SK-N-SH treated with all-trans-retinoic acid at 6 μM for 48 hours (cell line): ENCODE measurements around the gene AKAP13.

Experiments used
- ARNTL ChIP-seq: fragments of 450-650 bp; formaldehyde crosslinking; IDR thresholded peaks from 2 replicates; pipeline ENCODE4 v1.5.0; 2020; ENCODE audit warnings: low read depth, mild to moderate bottlenecking, moderate library complexity, borderline replicate concordance
- CSRNP3 ChIP-seq: fragments of 250-450 bp; sonication (Bioruptor Pico); IDR thresholded peaks from 2 replicates; pipeline ENCODE4 v1.5.1; 2021; ENCODE audit warnings: mild to moderate bottlenecking, moderate library complexity
- RARB ChIP-seq: fragments of 250-450 bp; sonication (Bioruptor Pico); IDR thresholded peaks from 2 replicates; pipeline ENCODE4 v1.8.0; 2021; ENCODE audit warnings: mild to moderate bottlenecking, moderate library complexity
- TCF4 ChIP-seq: fragments of 250-450 bp; sonication (Bioruptor Pico); IDR thresholded peaks from 2 replicates; pipeline ENCODE4 v1.8.0; 2021; ENCODE audit warnings: mild to moderate bottlenecking, moderate library complexity, borderline replicate concordance
- TOX ChIP-seq: fragments of 250-450 bp; sonication (Bioruptor Pico); IDR thresholded peaks from 2 replicates; pipeline ENCODE4 v1.8.0; 2021; ENCODE audit warnings: mild to moderate bottlenecking, moderate library complexity, borderline replicate concordance
- ZC3H10 ChIP-seq: fragments of 250-450 bp; sonication (Bioruptor Pico); IDR thresholded peaks from 2 replicates; pipeline ENCODE4 v1.5.1; 2021; ENCODE audit warnings: mild to moderate bottlenecking, moderate library complexity
- ZFP3 ChIP-seq: fragments of 250-450 bp; sonication (Bioruptor Pico); IDR thresholded peaks from 2 replicates; pipeline ENCODE4 v1.5.0; 2020; ENCODE audit warnings: mild to moderate bottlenecking, moderate library complexity
- ZFP30 ChIP-seq: fragments of 450-650 bp; formaldehyde crosslinking; IDR thresholded peaks from 2 replicates; pipeline ENCODE4 v1.5.0; 2022; ENCODE audit warnings: mild to moderate bottlenecking, moderate library complexity
- ZNF8 ChIP-seq: fragments of 450-650 bp; formaldehyde crosslinking; IDR thresholded peaks from 2 replicates; pipeline ENCODE4 v1.5.0; 2020; ENCODE audit warnings: mild to moderate bottlenecking, moderate library complexity

GRCh38 chr15:85657132-85657531 lies 276.7 kb downstream of the AKAP13 start:
- TF ChIP-seq RARB (CRISPR knock-in tag) (no peak), ARNTL (no peak), TOX (CRISPR knock-in tag) (no peak), ZC3H10 (CRISPR knock-in tag) (no peak), CSRNP3 (CRISPR knock-in tag) (no peak), ZNF8 (CRISPR knock-in tag) (no peak), ZFP30 (CRISPR knock-in tag) (no peak), ZFP3 (CRISPR knock-in tag) (no peak), TCF4 (CRISPR knock-in tag) (no peak)
